OCI-M2 (cell line): ENCODE measurements around the gene FBH1.
"Not testable (repeated sequence)": the region's sequence is repeated elsewhere in the genome, so short reads cannot be mapped to it uniquely, and the experiment has no call there.

ENCODE experiments used
- DNase-seq: peaks from one replicate; lab custom pipeline; 2025; ENCODE audit not compliant: unreplicated experiment; lab: John Stamatoyannopoulos, UW

The FBH1 gene

DNA sequence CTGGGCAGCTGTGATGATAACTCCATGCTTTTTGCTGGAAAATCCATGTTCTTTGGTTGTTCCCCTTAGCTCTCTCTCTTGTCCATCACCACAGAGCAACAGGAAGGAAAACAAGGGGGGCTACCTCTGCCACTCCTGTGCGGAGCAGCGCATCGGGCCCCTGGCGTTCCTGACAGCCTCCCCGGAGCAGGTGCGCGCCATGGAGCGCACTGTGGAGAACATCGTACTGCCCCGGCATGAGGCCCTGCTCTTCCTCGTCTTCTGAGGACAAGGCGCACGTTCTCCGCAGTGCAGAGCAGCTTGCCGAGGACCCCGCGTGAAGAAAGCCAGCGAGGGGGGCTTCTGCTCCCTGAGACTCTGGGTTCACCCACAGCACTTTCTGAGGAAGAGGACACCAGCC lies 47.0 kb downstream of the FBH1 start:
- no peak for DNase-seq

DNA sequence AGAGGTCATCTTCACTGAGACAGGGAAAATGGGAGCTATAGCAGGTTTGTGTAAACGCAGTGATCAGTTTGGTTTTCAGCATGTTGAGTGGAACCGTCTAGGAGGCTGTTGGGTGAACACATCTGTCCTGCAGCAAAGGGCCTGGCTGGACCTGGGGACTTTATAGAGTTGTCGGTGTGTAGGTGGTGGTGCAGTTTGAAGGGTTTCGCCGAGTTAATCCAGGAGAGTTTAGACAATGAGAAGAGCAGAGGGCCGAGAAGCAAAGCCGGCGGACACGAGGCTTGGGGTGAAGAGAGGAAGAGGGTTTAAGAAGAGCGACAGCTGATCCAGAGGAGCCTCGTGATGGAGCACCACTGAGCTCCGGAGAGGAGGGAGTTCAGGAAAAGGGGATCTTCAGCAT lies 48.2 kb downstream of the FBH1 start:
- no peak for DNase-seq

DNA sequence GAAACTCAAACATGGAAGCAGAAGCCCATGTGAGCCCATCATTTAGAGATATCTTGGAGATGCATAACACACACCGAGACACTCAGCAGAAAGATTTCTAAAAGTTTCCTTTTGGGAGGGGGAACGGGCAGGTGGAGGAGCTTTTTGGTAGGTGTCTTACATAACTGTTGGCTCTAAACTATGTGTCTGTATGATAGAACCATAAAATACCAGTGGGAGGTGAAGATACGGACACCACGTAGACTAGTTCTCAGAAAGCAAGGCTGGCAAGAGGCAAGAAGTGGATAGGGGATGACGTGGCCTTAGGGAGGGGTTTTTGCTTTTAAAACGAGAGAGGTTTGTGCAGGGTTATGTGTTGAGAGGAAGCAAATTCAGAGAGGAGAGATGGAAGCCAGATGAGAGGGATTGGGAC lies 50.8 kb downstream of the FBH1 start:
- no peak for DNase-seq

- DNase-seq = no peak
Measured at GRCh38 chr10:5941579-5941978, 51.5 kb downstream of the FBH1 start.

- DNase-seq = no peak
Measured at GRCh38 chr10:5942001-5942400, 52.0 kb downstream of the FBH1 start.

DNA sequence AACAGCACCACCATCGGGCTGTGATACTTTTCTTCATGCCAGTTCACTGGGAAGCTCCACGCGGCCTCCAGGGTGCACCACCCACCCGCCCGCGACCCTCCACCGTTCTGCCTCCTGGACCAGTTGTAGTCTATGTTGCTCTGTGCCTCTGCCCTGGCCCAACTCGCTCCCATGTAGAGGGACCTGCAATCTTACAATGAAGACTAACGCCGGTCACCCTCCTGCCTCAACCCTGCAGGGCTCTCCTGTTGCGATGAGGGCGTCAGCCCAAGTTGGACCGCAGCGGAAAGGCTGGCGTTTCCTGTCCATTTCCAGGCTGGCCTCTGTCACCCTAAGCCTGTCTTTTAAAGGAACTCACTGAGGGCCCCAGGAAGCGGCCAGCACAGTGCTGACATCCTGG lies 52.4 kb downstream of the FBH1 start:
- DNase-seq = no peak

GRCh38 chr10:5943536-5943935 lies 53.5 kb downstream of the FBH1 start:
- no peak for DNase-seq

- no peak for DNase-seq
Measured at GRCh38 chr10:5944389-5945189, 54.5 kb downstream of the FBH1 start.

- no peak for DNase-seq
Measured at GRCh38 chr10:5945190-5945509, 55.1 kb downstream of the FBH1 start.

GRCh38 chr10:5945561-5946418 lies 55.7 kb downstream of the FBH1 start:
- DNase-seq = no peak

GRCh38 chr10:5946419-5946775 lies 56.4 kb downstream of the FBH1 start:
- not testable (repeated sequence) for DNase-seq

- no peak for DNase-seq
Measured at GRCh38 chr10:5946786-5947185, 56.7 kb downstream of the FBH1 start.

DNA sequence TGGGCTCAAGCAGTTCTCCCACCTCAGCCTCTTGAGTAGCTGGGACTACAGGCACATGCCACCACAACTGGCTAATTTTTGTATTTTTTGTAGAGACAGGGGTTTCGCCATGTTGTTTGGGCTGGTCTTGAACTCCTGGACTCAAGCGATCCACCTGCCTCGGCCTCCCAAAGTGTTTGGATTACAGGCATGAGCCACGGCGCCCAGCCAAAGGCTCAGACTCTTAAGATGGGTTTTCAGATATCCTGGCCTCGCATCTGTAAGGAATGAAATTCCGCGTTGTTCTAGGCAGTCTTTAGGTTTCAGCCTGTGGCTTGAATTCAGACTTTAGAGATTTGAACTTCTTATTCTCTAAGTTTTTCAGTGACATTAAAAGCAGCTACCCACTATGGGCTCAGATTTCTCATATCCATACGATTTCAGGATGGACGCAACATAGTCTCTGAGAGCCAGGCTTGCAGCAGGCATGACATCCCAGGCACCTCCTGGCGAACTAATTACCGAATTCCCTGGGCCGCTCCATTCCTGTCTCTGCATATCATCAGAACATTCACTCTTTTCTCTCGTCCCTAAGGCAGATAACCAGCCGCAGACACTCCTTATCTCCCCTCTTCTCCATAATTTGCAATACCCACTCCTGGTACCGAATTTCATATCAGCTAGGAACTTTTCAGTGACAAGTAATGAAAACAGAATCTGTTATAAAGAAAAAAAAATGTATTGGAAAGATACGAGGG lies 57.6 kb downstream of the FBH1 start:
- DNase-seq = no peak

DNA sequence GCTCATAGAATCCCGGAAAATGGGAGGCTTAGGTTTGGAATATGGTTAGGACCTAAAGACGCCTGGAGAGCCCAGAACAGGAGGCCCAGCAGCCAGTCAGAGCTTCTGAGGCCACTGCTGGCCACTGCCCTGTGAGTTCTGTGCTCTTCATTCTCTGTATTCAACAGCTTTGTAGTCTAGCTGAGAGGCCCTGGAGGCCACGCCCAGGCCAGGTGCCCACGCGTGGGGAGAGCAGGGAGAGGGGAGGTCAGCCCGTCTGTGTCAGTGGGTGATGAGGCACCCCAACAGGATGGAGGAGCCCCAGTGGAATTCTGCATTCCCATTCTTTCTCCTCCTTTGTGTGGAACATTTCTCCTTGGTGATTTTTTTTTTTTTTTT lies 58.2 kb downstream of the FBH1 start:
- DNase-seq = no peak

GRCh38 chr10:5949009-5949759 lies 59.1 kb downstream of the FBH1 start:
- DNase-seq = no peak

DNA sequence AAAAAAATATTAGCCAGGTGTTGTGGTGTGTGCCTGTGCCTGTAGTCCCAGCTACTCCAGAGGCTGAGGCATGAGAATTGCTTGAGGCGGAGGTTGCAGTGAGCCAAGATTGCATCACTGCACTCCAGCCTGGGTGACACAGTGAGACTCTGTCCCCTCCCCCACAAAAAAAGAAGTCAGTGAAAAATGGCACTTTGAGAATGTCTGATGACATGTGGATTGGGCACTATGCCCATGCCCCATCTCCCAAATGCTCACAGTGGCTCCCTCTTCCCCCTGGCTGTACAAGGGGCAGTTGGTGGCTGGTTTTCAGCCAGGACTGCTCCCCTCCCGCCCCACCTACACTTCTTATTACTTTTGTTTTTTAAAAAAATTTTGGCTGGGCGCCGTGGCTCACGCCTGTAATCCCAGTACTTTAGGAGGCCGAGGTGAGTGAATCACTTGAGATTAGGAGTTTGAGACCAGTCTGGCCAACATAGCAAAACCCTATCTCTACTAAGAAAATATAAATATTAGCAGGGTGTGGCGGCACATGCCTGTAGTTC lies 61.2 kb downstream of the FBH1 start:
- DNase-seq = no peak

- DNase-seq = no peak
Measured at GRCh38 chr10:5951721-5952407, 61.8 kb downstream of the FBH1 start.

DNA sequence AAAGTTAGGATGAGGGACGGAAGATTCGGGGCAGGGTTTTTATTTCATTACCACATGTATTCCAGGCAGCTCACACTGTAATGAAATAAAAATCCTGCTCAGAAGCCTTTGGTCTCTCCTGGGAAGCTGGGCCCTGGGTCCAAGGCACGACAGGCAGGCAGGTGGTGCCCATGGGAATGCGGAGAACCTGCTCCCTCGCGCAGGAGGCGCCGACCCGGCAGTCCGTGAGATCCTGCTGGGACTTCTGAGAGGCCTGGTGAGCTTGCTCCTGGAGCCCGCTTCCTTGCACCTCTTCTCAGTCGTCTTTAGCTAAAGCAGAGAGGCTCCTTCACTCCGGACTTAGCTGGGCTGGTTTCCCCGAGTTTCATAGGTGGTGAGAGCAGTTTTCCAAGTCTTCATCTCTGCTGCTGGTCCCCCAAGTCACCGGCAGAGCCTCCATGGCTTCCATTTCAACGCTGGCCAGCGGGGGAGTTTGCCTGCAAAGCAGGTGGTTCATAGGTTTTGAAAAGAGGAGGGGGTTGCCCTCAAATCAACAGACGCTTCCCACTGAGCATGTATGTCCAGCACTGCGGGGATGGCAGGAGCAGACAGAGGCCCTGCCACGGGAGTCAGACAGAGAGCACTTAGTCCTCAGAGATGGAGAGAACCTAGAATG lies 62.8 kb downstream of the FBH1 start:
- no peak for DNase-seq

DNA sequence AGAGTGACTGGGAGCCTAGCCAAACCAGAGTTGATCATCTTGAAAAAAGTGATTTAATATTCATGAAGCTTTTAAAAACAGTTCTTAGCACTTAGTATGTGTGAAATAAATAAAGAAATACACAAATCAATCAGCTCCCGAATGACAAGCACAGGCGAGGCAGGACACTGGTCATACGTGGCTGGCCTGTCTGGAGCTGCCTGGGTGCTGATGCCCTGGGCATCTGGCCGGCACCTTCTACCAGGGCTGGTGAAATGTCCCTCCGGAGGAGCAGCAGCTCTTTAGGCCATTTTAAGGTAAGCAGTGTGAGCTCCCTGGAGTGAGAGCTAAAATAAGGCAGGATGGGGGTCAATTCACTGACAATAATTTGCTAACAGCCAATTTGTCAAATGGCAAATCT lies 63.6 kb downstream of the FBH1 start:
- DNase-seq = no peak
